GM20000 (cell line): ENCODE data around the gene SPNS1.

ENCODE experiments used
- DNase-seq: peaks from one replicate; pipeline ENCODE4 v3.0.0; 2012; ENCODE audit warnings: low spot score
- CTCF ChIP-seq: IDR thresholded peaks from 2 replicates; pipeline ENCODE4 v1.5.1; 2012; ENCODE audit warnings: mild to moderate bottlenecking, control low read depth; ENCODE audit errors: extremely low read depth, missing control alignments

Gene SPNS1

GRCh38 chr16:28932339-28933141 is 42.0 kb upstream of the SPNS1 start:
- no peak for TF ChIP-seq CTCF
- peak; percentile 45 for DNase-seq

- no peak for DNase-seq
- no peak for TF ChIP-seq CTCF
These were observed 41.4 kb upstream of the SPNS1 start for GRCh38 chr16:28933171-28933570.

GRCh38 chr16:28935346-28935745 is 39.2 kb upstream of the SPNS1 start:
- DNase-seq, result no peak
- TF ChIP-seq CTCF, result no peak

GRCh38 chr16:28935924-28936783 is 38.4 kb upstream of the SPNS1 start:
- DNase-seq, result peak; percentile 91

GRCh38 chr16:28936784-28937155 is 37.8 kb upstream of the SPNS1 start:
- no peak for DNase-seq

More at GRCh38 chr16:28935924-28936783, 38.4 kb upstream of the SPNS1 start:
- TF ChIP-seq CTCF, result no peak

GRCh38 chr16:28937222-28937876 is 37.2 kb upstream of the SPNS1 start:
- no peak for TF ChIP-seq CTCF
- DNase-seq, result no peak

More at GRCh38 chr16:28936784-28937155, 37.8 kb upstream of the SPNS1 start:
- no peak for TF ChIP-seq CTCF
